Choroid plexus epithelial cell (primary cell): ENCODE data around the gene NR5A2.

Source experiments
- DNase-seq: peaks from one replicate; pipeline ENCODE4 v3.0.0-alpha.2; 2010; ENCODE audit warnings: low read depth
- H3K4me3 ChIP-seq: 2 replicates; pipeline ENCODE4 v1.5.1; 2011; ENCODE audit warnings: low read depth, mild to moderate bottlenecking, control low read depth, low read length, moderate library complexity
- TF ChIP-seq, protein P1 (sequence below): conservative IDR thresholded peaks from 2 replicates; pipeline ENCODE4 v1.5.1; 2011; ENCODE audit warnings: low read depth, mild to moderate bottlenecking, control low read depth, inconsistent platforms, low read length, moderate library complexity

NR5A2 gene

DNA sequence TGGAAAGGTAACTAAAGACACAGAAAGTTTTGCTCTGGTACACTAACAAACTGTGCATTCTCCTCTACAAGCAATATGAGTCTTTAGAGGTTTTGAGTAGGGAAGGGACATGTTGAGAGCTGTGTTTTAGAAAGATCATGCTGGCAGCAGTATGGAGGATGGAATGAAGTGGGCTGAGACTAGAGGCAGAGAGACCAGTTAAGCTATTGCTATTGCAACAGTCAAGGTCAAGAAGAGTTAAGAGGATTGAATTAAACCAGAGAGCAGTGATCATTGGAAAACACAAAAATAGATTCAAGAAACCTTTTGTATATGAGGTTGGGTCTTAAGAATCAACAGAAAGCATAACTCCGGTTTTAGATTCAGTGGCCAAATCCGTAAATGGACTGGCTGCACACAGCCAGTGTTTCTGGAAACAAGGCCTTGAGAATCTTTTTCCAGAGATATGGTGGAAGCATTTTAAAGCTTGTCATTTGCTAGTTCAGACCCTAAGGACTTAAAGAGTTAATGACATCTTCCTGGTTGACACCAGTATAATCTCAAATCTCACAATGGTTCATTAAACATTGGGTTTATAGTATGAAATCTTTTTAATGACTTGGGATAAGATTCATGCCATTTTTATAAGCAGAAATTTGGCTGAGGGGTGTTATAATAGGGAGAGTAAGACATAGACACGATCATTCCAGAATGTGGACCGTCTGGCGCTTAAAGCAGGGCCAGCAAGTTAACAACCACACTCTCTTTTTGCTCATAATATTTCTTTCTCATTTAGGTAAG lies 177.9 kb downstream of the NR5A2 start:
- H3K4me3 ChIP-seq, result no peak overlapping the region
- peak; percentile 8 for DNase-seq
- TF ChIP-seq, protein P1, sequence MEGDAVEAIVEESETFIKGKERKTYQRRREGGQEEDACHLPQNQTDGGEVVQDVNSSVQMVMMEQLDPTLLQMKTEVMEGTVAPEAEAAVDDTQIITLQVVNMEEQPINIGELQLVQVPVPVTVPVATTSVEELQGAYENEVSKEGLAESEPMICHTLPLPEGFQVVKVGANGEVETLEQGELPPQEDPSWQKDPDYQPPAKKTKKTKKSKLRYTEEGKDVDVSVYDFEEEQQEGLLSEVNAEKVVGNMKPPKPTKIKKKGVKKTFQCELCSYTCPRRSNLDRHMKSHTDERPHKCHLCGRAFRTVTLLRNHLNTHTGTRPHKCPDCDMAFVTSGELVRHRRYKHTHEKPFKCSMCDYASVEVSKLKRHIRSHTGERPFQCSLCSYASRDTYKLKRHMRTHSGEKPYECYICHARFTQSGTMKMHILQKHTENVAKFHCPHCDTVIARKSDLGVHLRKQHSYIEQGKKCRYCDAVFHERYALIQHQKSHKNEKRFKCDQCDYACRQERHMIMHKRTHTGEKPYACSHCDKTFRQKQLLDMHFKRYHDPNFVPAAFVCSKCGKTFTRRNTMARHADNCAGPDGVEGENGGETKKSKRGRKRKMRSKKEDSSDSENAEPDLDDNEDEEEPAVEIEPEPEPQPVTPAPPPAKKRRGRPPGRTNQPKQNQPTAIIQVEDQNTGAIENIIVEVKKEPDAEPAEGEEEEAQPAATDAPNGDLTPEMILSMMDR, result no peak

DNA sequence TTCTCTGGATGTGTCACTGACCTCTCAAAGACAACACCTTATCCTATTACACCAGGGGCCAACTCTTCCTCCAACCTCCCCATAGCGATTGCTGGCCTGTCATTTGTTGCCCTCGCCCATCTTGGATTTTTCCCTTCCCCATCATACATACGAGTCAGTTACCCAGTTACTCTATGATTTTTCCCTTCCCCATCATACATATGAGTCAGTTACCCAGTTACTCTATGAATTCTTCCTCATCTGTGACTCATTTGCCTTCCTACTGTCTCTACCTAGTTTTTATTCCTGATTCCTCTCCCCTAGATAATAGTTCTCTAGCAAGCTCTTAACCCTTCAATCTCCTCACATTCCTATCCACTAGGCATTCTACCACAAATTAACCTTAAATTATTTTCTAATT lies 178.8 kb downstream of the NR5A2 start:
- DNase-seq, result peak; percentile 57
- H3K4me3 ChIP-seq, result no peak overlapping the region
- TF ChIP-seq, protein P1, result no peak

DNA sequence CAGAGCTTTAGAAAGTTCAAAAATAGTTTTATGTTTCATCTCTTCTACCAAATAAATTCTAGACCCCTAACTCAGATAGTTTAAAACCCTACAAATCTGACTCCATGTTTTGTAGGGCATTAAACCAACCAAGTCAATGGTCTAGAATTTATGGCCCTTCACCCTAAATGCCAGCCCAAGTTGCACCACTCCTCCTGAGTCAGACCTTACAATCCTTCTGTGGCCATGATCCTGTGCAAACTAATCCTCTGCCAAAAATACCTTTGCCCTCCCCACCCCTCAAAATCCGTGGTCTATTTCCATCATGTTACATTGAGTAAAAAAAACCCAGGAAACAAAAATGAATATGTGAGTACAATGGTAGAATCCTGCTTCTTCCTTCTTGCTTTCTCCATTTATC lies 179.3 kb downstream of the NR5A2 start:
- TF ChIP-seq, protein P1, result no peak
- no peak for DNase-seq
- H3K4me3 ChIP-seq, result no peak overlapping the region

DNA sequence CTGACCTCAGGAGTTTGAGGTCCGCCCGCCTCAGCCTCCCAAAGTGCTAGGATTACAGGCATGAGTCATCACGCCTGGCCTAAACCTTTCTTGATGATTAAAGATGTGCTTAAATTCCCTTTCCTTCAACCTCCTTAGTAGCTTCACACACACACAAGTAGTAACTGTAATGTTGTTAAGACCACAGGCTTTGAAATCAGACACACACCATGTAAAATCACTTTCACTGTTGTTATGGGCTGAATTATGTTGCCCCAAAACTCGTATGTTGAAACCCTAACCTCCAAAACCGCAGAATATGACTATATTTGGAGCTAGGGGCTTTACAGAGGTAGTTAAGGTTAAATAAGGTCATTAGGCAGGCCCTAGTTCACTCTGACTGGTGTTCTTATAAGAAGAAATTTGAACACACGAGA lies 180.2 kb downstream of the NR5A2 start:
- TF ChIP-seq, protein P1, result no peak
- peak; percentile 18 for DNase-seq
- H3K4me3 ChIP-seq, result no peak overlapping the region

DNA sequence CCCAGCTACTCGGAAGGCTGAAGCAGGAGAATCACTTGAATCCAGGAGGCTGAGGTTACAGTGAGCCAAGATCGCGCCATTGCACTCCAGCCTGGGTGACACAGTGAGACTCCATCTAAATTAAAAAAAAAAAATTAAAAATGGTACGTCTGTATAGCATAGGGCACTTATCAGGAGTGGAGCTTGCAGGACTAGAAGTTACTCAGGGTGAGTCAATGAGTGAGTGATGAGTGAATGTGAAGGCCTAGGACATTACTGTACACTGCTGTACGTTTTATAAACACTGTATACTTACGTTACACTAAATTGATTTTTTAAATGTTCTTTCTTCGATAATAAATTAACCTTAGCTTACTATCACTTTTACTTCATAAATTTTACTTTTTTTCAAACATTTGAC lies 183.6 kb downstream of the NR5A2 start:
- no peak overlapping the region for H3K4me3 ChIP-seq
- peak; percentile 23 for DNase-seq
- TF ChIP-seq, protein P1, result no peak

- no peak for DNase-seq
- TF ChIP-seq, protein P1, result no peak
- no peak overlapping the region for H3K4me3 ChIP-seq
Measured at GRCh38 chr1:200213392-200213791, 185.9 kb downstream of the NR5A2 start.

GRCh38 chr1:200213921-200214320 lies 186.4 kb downstream of the NR5A2 start:
- TF ChIP-seq, protein P1, result no peak
- DNase-seq, result no peak
- H3K4me3 ChIP-seq, result no peak overlapping the region
